ENCODE measurements around the gene MAP2K4. TPM values are rescaled to one million over a fixed set of nuclear protein-coding genes. Genes with fewer than 3 reads are reported as not detected.

Gene MAP2K4
- total and polyA plus RNA-seq, 4 donors = 57.7 to 146 (median 70.7) TPM

DNA sequence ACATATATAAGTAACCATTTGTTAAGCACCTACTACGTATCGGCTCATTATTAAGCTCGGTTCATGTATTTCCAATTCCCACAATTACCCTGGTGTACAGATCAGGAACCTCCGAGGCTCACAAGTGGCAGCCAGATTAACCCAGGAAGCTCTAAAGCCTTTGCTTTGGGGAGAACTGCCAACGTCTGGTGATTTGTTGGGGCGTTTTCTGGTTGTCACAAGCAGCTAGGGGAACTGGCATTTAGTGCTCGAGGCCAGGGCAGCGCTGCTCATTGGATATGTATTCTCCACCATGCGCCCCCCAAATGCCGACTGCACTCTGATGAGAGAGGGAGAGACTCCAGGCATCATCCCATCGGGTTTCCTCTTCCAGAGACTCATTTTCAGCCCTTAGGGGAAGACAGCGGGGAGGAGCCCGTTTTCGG is 23.9 kb upstream of the MAP2K4 start:
- DNase-seq (ENCODE audit: low read depth in 4 of 6, low spot score in 6 of 6) = peak in 4 of 6 donors; percentile 35 to 88 (median 66)
- 0% methylated on average over 7 of the region's 14 CpGs for WGBS (ENCODE audit: insufficient coverage)
- no peaks in the 10 kb centered on the region for H3K27me3 ChIP-seq (ENCODE audit: control insufficient read depth, insufficient read depth, low read length)
- H3K4me3 ChIP-seq (ENCODE audit: low read depth, low read length) = peak overlapping the region; percentile 85
- peaks cover 6% of the 10 kb centered on the region for H3K4me1 ChIP-seq (ENCODE audit: control insufficient read depth, insufficient read depth, low read length)
- H3K9me3 ChIP-seq (ENCODE audit: control insufficient read depth, insufficient read depth, low read length) = no peaks in the 10 kb centered on the region
- peak overlapping the region; percentile 80 for H3K27ac ChIP-seq (ENCODE audit: low read depth, low read length)
- H3K36me3 ChIP-seq (ENCODE audit: control insufficient read depth, insufficient read depth, low read length) = peaks cover 8% of the 10 kb centered on the region

DNA sequence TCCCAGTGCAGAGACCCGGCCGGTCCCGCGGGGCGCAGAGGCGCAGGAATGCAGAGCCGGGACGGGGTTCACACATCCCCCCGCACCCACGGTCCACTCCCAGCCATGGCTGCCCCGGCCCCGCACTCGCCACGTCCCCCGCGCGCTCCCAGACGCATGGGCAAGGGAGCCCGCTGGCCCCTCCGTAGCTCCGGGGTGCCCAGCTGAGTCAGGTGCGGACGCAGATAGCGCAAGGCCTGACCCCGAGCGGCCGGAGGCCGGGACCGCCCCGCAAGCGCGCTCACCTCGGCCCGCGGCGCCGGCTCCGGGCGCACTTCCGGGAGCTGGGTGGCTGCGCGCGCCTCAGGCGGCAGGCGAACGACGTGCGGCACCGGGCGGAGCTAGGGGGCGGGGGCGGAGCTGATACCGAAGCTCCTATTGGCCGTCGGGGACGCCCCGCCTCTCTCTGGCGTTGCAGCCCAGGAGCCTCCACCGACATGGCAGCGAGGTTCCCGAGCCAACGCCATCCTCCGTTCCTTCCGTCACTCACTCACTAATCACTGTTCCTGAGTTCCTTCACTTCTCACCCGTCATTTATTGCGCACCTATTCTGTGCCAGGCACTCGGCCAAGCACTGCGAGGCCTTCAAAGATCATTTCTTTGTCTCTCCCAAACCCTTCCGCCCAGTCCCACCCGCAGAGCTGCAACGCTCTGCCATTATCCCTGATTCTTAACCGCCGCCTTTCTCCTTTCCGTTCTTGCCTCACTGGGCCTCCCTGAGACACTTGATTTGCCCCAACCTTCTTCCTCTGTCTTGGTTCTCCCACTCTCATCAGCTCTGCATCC is 23.3 kb upstream of the MAP2K4 start, which contains the start of gene ZNF18:
Gene ZNF18 (minus strand): TSS at position 329 of the 825 bp plus-strand sequence. CDS start 4,646 bp downstream, outside the sequence.
- H3K27me3 ChIP-seq (ENCODE audit: control insufficient read depth, insufficient read depth, low read length) = no peaks in the 10 kb centered on the region
- DNase-seq (ENCODE audit: low read depth in 4 of 6, low spot score in 6 of 6) = peak; percentile 82 to 98 (median 90)
- WGBS (ENCODE audit: insufficient coverage) = under 1% methylated on average over 74 of the region's 74 CpGs
- H3K27ac ChIP-seq (ENCODE audit: low read depth, low read length) = peak within 1 kb of the TSS; percentile 93
- no peaks in the 10 kb centered on the region for H3K9me3 ChIP-seq (ENCODE audit: control insufficient read depth, insufficient read depth, low read length)
- H3K36me3 ChIP-seq (ENCODE audit: control insufficient read depth, insufficient read depth, low read length) = peaks cover 5% of the 10 kb centered on the region
- peaks cover 6% of the 10 kb centered on the region for H3K4me1 ChIP-seq (ENCODE audit: control insufficient read depth, insufficient read depth, low read length)
- H3K4me3 ChIP-seq (ENCODE audit: low read depth, low read length) = peak within 1 kb of the TSS; percentile 85

DNA sequence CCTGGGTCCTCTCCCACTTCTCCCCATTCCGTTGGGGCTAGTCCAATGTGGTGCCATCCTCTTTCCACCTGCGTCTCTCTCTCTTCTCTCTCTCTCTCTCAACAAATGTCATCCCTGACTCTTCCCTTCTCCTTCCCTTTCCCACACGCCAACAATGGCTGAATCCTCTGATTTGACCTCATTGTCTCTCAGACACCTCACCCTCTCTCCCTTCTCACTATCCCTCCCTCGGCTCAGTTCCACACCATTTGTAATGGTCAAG is 22.8 kb upstream of the MAP2K4 start:
- Histone ChIP-seq H3K4me3 (ENCODE audit: low read depth, low read length) (peak overlapping the region; percentile 85), H3K4me1 (ENCODE audit: control insufficient read depth, insufficient read depth, low read length) (peaks cover 6% of the 10 kb centered on the region), H3K9me3 (ENCODE audit: control insufficient read depth, insufficient read depth, low read length) (no peaks in the 10 kb centered on the region), H3K27me3 (ENCODE audit: control insufficient read depth, insufficient read depth, low read length) (no peaks in the 10 kb centered on the region), H3K36me3 (ENCODE audit: control insufficient read depth, insufficient read depth, low read length) (no peaks in the 10 kb centered on the region), H3K27ac (ENCODE audit: low read depth, low read length) (peak overlapping the region; percentile 93)
- DNase-seq (ENCODE audit: low read depth in 4 of 6, low spot score in 6 of 6) = no peak
- WGBS (ENCODE audit: insufficient coverage) = 55% methylated on average over 4 of the region's 4 CpGs

DNA sequence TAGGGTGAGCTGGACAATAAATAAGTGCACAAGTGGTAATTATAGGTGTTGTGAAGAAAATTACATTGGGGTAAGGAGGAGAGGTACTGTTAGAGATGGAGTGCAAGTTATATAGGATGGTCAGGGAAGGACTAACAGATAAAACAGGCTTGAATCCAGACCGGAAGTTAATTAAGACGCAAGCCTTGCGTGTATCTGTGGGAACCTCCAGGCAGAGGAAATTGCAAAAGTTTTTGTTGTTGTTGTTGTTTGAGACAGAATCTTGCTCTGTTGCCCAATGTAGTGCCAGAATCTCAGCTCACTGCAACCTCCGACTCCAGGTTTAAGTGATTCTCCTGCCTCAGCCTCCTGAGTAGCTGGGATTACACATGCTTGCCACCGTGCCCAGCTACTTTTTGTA is 21.0 kb upstream of the MAP2K4 start:
- peaks cover 6% of the 10 kb centered on the region for H3K4me1 ChIP-seq (ENCODE audit: control insufficient read depth, insufficient read depth, low read length)
- H3K9me3 ChIP-seq (ENCODE audit: control insufficient read depth, insufficient read depth, low read length) = no peaks in the 10 kb centered on the region
- no peak overlapping the region for H3K4me3 ChIP-seq (ENCODE audit: low read depth, low read length)
- H3K27ac ChIP-seq (ENCODE audit: low read depth, low read length) = no peak overlapping the region
- no peaks in the 10 kb centered on the region for H3K27me3 ChIP-seq (ENCODE audit: control insufficient read depth, insufficient read depth, low read length)
- no peaks in the 10 kb centered on the region for H3K36me3 ChIP-seq (ENCODE audit: control insufficient read depth, insufficient read depth, low read length)
- WGBS (ENCODE audit: insufficient coverage) = 88% methylated on average over 5 of the region's 5 CpGs
- no peak for DNase-seq (ENCODE audit: low read depth in 4 of 6, low spot score in 6 of 6)

DNA sequence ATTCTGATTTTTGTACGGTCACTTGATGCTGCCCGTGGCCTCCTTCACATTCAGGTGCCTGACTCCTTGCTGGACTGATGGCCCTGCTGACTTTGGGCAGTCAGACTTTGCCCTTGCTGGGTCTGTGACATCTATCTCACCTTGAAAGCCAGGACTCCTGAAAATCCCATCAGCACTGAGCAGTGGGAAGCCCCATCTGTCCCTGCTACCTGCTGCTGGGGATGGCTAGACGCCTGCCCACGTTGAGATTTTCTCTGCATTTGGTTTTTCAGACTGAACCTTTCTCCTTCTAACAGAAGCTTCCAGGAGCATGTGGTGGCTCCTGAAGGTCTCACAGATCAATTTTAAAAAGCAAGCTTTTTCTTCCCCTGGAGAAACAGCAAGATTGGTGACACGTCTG is 13.2 kb upstream of the MAP2K4 start:
- Histone ChIP-seq H3K4me1 (ENCODE audit: control insufficient read depth, insufficient read depth, low read length) (no peaks in the 10 kb centered on the region), H3K27me3 (ENCODE audit: control insufficient read depth, insufficient read depth, low read length) (no peaks in the 10 kb centered on the region), H3K9me3 (ENCODE audit: control insufficient read depth, insufficient read depth, low read length) (no peaks in the 10 kb centered on the region), H3K27ac (ENCODE audit: low read depth, low read length) (no peak overlapping the region), H3K4me3 (ENCODE audit: low read depth, low read length) (no peak overlapping the region), H3K36me3 (ENCODE audit: control insufficient read depth, insufficient read depth, low read length) (no peaks in the 10 kb centered on the region)
- WGBS (ENCODE audit: insufficient coverage) = 87% methylated on average over 4 of the region's 5 CpGs
- DNase-seq (ENCODE audit: low read depth in 4 of 6, low spot score in 6 of 6) = no peak

DNA sequence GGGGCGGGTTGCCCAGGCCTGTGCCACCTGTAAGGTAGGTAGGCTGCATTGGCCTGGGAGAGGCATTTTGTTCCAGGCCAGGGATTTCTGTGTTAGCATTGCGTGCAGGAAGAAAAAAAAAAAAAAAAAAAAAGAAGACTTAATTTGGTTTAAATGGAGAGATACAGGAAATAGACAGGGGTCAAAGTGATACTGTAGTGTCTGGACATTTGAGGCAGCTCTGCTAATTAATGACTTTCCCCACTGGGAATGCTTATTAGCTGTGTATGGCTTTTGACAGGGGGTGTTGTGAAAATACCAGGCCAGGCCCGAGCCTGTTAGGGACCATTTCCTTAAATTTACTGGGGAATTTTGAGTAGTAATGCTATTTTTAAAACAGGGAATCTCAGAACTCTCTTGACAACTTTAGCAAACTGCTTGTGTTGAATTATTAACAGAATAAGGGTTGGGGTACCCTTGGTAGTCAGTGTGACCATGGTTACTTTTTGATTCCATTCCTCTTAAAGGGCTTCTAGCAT is 1.0 kb downstream of the MAP2K4 start:
- H3K9me3 ChIP-seq (ENCODE audit: control insufficient read depth, insufficient read depth, low read length) = no peaks in the 10 kb centered on the region
- no peak overlapping the region for H3K27ac ChIP-seq (ENCODE audit: low read depth, low read length)
- DNase-seq (ENCODE audit: low read depth in 4 of 6, low spot score in 6 of 6) = no peak
- H3K4me1 ChIP-seq (ENCODE audit: control insufficient read depth, insufficient read depth, low read length) = no peaks in the 10 kb centered on the region
- peak overlapping the region; percentile 55 for H3K4me3 ChIP-seq (ENCODE audit: low read depth, low read length)
- H3K27me3 ChIP-seq (ENCODE audit: control insufficient read depth, insufficient read depth, low read length) = peaks cover 3% of the 10 kb centered on the region
- WGBS (ENCODE audit: insufficient coverage) = 7% methylated on average over 2 of the region's 3 CpGs
- H3K36me3 ChIP-seq (ENCODE audit: control insufficient read depth, insufficient read depth, low read length) = no peaks in the 10 kb centered on the region

DNA sequence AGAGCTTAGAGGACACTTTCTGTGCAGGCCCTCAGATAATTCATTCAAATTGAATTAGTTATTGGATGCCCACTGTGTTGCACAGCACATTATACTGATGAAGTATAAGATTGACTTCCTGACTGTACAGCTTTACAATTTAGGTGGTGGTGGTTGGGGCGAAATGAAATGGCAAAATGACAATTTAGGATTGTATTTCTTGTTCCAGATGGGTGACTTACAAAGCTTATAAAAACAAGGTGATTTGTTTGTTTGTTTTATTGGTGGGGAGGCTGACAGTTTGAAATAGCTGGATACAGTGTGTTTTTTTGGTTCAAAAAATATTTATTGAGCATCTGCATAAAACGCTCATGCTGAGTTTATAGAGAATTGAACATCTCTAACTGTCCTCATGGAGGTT is 1.6 kb downstream of the MAP2K4 start:
- Histone ChIP-seq H3K4me3 (ENCODE audit: low read depth, low read length) (no peak overlapping the region), H3K27ac (ENCODE audit: low read depth, low read length) (no peak overlapping the region), H3K9me3 (ENCODE audit: control insufficient read depth, insufficient read depth, low read length) (no peaks in the 10 kb centered on the region), H3K27me3 (ENCODE audit: control insufficient read depth, insufficient read depth, low read length) (peaks cover 3% of the 10 kb centered on the region), H3K4me1 (ENCODE audit: control insufficient read depth, insufficient read depth, low read length) (no peaks in the 10 kb centered on the region), H3K36me3 (ENCODE audit: control insufficient read depth, insufficient read depth, low read length) (no peaks in the 10 kb centered on the region)
- peak in 1 of 6 donors; percentile 16 for DNase-seq (ENCODE audit: low read depth in 4 of 6, low spot score in 6 of 6)
- no CpG with 5 or more reads among the region's 2 CpGs for WGBS (ENCODE audit: insufficient coverage)

DNA sequence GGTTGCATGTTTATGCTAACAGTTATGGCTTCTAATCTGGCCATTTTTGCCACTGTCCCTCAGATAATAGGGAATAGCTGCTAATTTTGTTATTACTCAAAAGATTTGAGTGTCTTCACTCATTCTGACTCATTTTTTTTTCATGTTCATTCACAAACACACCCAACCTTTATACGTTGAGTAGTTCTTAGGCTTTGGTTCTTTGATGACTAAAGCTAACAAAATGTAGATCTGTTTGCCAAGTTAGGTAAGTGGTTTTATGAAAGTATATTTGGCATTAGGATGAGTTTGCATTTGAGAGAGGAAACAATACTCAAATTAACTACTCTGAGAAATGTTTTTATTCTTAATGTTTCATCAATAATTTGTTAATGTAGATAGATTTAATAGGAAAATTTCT is 3.6 kb downstream of the MAP2K4 start:
- no peak overlapping the region for H3K27ac ChIP-seq (ENCODE audit: low read depth, low read length)
- H3K4me1 ChIP-seq (ENCODE audit: control insufficient read depth, insufficient read depth, low read length) = no peaks in the 10 kb centered on the region
- H3K9me3 ChIP-seq (ENCODE audit: control insufficient read depth, insufficient read depth, low read length) = no peaks in the 10 kb centered on the region
- WGBS (ENCODE audit: insufficient coverage) = no CpG with 5 or more reads among the region's 1 CpG
- no peaks in the 10 kb centered on the region for H3K36me3 ChIP-seq (ENCODE audit: control insufficient read depth, insufficient read depth, low read length)
- DNase-seq (ENCODE audit: low read depth in 4 of 6, low spot score in 6 of 6) = no peak
- H3K27me3 ChIP-seq (ENCODE audit: control insufficient read depth, insufficient read depth, low read length) = peaks cover 3% of the 10 kb centered on the region
- H3K4me3 ChIP-seq (ENCODE audit: low read depth, low read length) = no peak overlapping the region

DNA sequence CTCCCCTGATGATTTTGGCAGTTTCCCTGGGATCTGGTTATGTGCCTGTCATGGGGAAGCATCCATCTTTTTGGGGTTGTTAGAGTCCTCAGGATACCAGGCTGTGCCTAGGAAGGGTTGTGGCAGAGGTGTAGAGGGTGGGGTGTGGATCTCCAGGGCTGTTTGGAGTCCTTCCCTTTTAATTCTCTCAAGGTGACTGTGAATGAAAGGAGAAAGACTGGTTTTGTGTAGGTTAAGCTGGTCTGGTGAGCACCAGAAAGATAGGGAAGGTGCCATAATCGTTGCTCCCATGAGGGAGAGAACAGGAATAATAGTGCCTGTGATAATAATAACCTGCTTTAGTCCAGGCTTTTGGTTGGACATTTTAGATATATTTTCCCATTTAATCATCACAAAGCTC is 7.0 kb downstream of the MAP2K4 start:
- Histone ChIP-seq H3K27ac (ENCODE audit: low read depth, low read length) (no peak overlapping the region), H3K9me3 (ENCODE audit: control insufficient read depth, insufficient read depth, low read length) (no peaks in the 10 kb centered on the region), H3K4me1 (ENCODE audit: control insufficient read depth, insufficient read depth, low read length) (no peaks in the 10 kb centered on the region), H3K36me3 (ENCODE audit: control insufficient read depth, insufficient read depth, low read length) (no peaks in the 10 kb centered on the region), H3K27me3 (ENCODE audit: control insufficient read depth, insufficient read depth, low read length) (no peaks in the 10 kb centered on the region), H3K4me3 (ENCODE audit: low read depth, low read length) (no peak overlapping the region)
- DNase-seq (ENCODE audit: low read depth in 4 of 6, low spot score in 6 of 6) = no peak
- WGBS (ENCODE audit: insufficient coverage) = no CpG with 5 or more reads among the region's 1 CpG

DNA sequence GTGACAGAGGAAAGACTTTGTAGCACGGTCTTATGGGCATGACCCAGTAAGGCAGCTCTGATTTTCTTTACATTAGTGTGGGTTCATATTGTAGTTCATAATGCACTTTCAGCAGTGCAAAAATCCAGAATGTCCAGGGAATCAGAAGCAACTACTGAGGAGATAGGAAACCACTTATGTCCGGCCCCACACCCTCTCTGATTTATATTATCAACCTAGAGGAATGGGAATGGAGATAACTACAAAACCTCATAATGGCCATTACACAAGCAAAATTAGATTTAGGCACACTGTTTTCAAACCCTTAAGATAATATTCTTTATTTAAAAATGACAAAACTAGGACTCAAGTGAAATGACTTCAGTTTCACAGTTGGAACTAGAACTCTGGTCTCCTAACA is 7.9 kb downstream of the MAP2K4 start:
- H3K4me3 ChIP-seq (ENCODE audit: low read depth, low read length) = no peak overlapping the region
- H3K9me3 ChIP-seq (ENCODE audit: control insufficient read depth, insufficient read depth, low read length) = no peaks in the 10 kb centered on the region
- H3K27ac ChIP-seq (ENCODE audit: low read depth, low read length) = no peak overlapping the region
- DNase-seq (ENCODE audit: low read depth in 4 of 6, low spot score in 6 of 6) = no peak
- no peaks in the 10 kb centered on the region for H3K4me1 ChIP-seq (ENCODE audit: control insufficient read depth, insufficient read depth, low read length)
- no CpG with 5 or more reads among the region's 2 CpGs for WGBS (ENCODE audit: insufficient coverage)
- H3K36me3 ChIP-seq (ENCODE audit: control insufficient read depth, insufficient read depth, low read length) = no peaks in the 10 kb centered on the region
- no peaks in the 10 kb centered on the region for H3K27me3 ChIP-seq (ENCODE audit: control insufficient read depth, insufficient read depth, low read length)

Data from spinal cord (tissue), 10 donors.